Right lobe of liver (tissue), 6 donors: Measurements from ENCODE around the gene TSPAN18. TPM values are rescaled to one million over a fixed set of nuclear protein-coding genes. Genes with fewer than 3 reads are reported as not detected.
A peak's percentile ranks its signal among the peaks of the same experiment; 100 is the strongest.

Experiments
- ATAC-seq, 4 donors: fragments of 200-7000 bp; cut with Tn5 transposase; one replicate each; pipeline ENCODE4 v1.9.1; 2020; ENCODE audit warnings: mild to moderate bottlenecking in 4 of 4, moderate library complexity in 4 of 4
- DNase-seq, 3 donors: peaks; one replicate each; pipeline ENCODE4 v3.0.0-alpha.2; 2020
- H3K27ac ChIP-seq, 3 donors: fragments of 200-600 bp; one replicate each; pipeline ENCODE4 v1.8.0; 2022
- H3K27me3 ChIP-seq, 2 donors: fragments of 200-600 bp; one replicate each; pipeline ENCODE4 v1.8.0; 2022
- H3K36me3 ChIP-seq, 4 donors: fragments of 200-600 bp; sonication (generic) in 1 of 4; one replicate each; pipeline versions ENCODE4 v1.5.1 to v1.8.0; 2017 to 2022; ENCODE audit warnings: control low read depth in 1 of 4
- H3K4me1 ChIP-seq, 4 donors: fragments of 200-600 bp; sonication (generic) in 1 of 4; one replicate each; pipeline versions ENCODE4 v1.5.1 to v1.8.0; 2017 to 2022; ENCODE audit warnings: control low read depth in 1 of 4
- H3K4me3 ChIP-seq, 3 donors: fragments of 200-600 bp; one replicate each; pipeline ENCODE4 v1.8.0; 2022
- H3K9me3 ChIP-seq, 4 donors: fragments of 200-600 bp; sonication (generic) in 1 of 4; one replicate each; pipeline versions ENCODE4 v1.5.1 to v1.8.0; 2017 to 2022; ENCODE audit warnings: control low read depth in 1 of 4
- CTCF ChIP-seq, 4 donors: fragments of 200-600 bp in 3 of 4; fragments of 450-650 bp in 1 of 4; IDR thresholded peaks; one replicate each; pipeline versions ENCODE4 v1.5.1 to v1.8.0; 2016 to 2022; ENCODE audit warnings: antibody characterized with exemption in 4 of 4, mild to moderate bottlenecking in 2 of 4
- POLR2A ChIP-seq: fragments of 450-650 bp; IDR thresholded peaks from one replicate; pipeline ENCODE4 v1.6.1; 2017; ENCODE audit warnings: antibody characterized with exemption, mild to moderate bottlenecking
- WGBS: methylation state at CpG from one replicate; pipeline ENCODE4 v1.1.6; 2018; ENCODE audit warnings: low coverage, low lambda C conversion rate; ENCODE audit not compliant: insufficient coverage; ENCODE audit errors: missing lambda C conversion rate; 5-methylcytosine and 5-hydroxymethylcytosine counted together
- intact Hi-C, 2 donors: fragments of 100-400 bp; cut with DNase I; formaldehyde crosslinking; loops; one replicate each; pipeline versions ENCODE4 v1.11.2 to v1.14.1; 2022
- total RNA-seq, 6 experiments: library from RNA; depleted of rRNA in 2 of 6; stranded (reverse); fragments of >200 nt in 2 of 6; fragmentation: NEBNext Ultra II Directional in 3 of 6; extraction: Animal tissue kit (Norgen Biotek cat#: 25700) in 3 of 6; gene quantifications; one replicate each; pipeline versions ENCODE4 v1.1.0 to v1.2.4, GENCODE V29; 2016 to 2023
- donor health status: DM: no; HTN: yes; CAD: no.
- donor health status: DM: no; HTN: no; CAD: no.
- donor health status: DM: no; HTN: no; CAD: no.
- donor health status: DM: no; HTN: yes; CAD: no.
- donor health status: DM: no; HTN: yes; CAD: no.

The TSPAN18 gene
- total RNA-seq, 6 experiments from 2014 or later = 3.4 to 10.6 (median 5.3) TPM

- DNase-seq (no peak), ATAC-seq (peak in 2 of 4 donors; percentile 11 to 29)
- TF ChIP-seq POLR2A = no peak
- no peak for TF ChIP-seq CTCF (IDR thresholded peaks at IDR 0.05)
- Histone ChIP-seq H3K27ac (no peak overlapping the region), H3K4me1 (peaks cover 0 to 15% (median 0%) of the 10 kb centered on the region in 4 donors), H3K4me3 (no peak overlapping the region), H3K9me3 (no peaks in the 10 kb centered on the region), H3K27me3 (no peaks in the 10 kb centered on the region), H3K36me3 (no peaks in the 10 kb centered on the region)
- intact Hi-C loops = loop anchor here (10.0 kb wide), 2 partner anchors 192 to 292 kb away; partner anchors contain the start of gene TSPAN18 (in 1 of the 2)
- WGBS = 40% methylated on average over 5 of the region's 10 CpGs
Observed at GRCh38 chr11:44916801-44917385, 190.1 kb downstream of the TSPAN18 start.

- intact Hi-C loops = loop anchor here (10.0 kb wide), 2 partner anchors 193 to 293 kb away; partner anchors contain the start of gene TSPAN18 (in 1 of the 2)
- Histone ChIP-seq H3K27me3 (no peaks in the 10 kb centered on the region), H3K4me3 (no peak overlapping the region), H3K36me3 (no peaks in the 10 kb centered on the region), H3K9me3 (no peaks in the 10 kb centered on the region), H3K27ac (no peak overlapping the region), H3K4me1 (peaks cover 0 to 8% (median 0%) of the 10 kb centered on the region in 4 donors)
- 100% methylated on average over 1 of the region's 4 CpGs for WGBS
- no peak for TF ChIP-seq CTCF (IDR thresholded peaks at IDR 0.05)
- TF ChIP-seq POLR2A = no peak
- ATAC-seq = no peak
- DNase-seq = no peak
Observed at GRCh38 chr11:44917741-44918140, 191.0 kb downstream of the TSPAN18 start.

GRCh38 chr11:44920451-44920850, 193.7 kb downstream of the TSPAN18 start:
- DNase-seq (no peak), ATAC-seq (no peak)
- Histone ChIP-seq H3K4me3 (no peak overlapping the region), H3K36me3 (no peaks in the 10 kb centered on the region), H3K27ac (no peak overlapping the region), H3K27me3 (no peaks in the 10 kb centered on the region), H3K9me3 (no peaks in the 10 kb centered on the region), H3K4me1 (no peaks in the 10 kb centered on the region)
- intact Hi-C loops = loop anchor here in 1 of 2 donors (10.0 kb wide), 1 partner anchor 366 kb away; no protein-coding TSS in a partner anchor
- 67% methylated on average over 4 of the region's 7 CpGs for WGBS
- TF ChIP-seq CTCF (IDR thresholded peaks at IDR 0.05) (no peak), POLR2A (no peak)

- intact Hi-C loops = loop anchor here in 1 of 2 donors (10.0 kb wide), 1 partner anchor 368 kb away; no protein-coding TSS in a partner anchor
- Histone ChIP-seq H3K27me3 (no peaks in the 10 kb centered on the region), H3K4me1 (no peaks in the 10 kb centered on the region), H3K36me3 (no peaks in the 10 kb centered on the region), H3K9me3 (no peaks in the 10 kb centered on the region), H3K27ac (no peak overlapping the region), H3K4me3 (no peak overlapping the region)
- no peak for TF ChIP-seq CTCF (IDR thresholded peaks at IDR 0.05)
- no peak for TF ChIP-seq POLR2A
- DNase-seq (no peak), ATAC-seq (no peak)
- 87% methylated on average over 2 of the region's 7 CpGs for WGBS
Observed at GRCh38 chr11:44923115-44923514, 196.4 kb downstream of the TSPAN18 start.
